Natural killer cell (primary cell): Measurements from ENCODE around the gene SSB. TPM values are rescaled to one million over a fixed set of nuclear protein-coding genes. Genes with fewer than 3 reads are reported as not detected.

ENCODE experiments used
- ATAC-seq, 3 donors: fragments of 150-1000 bp in 2 of 3; fragments of 200-7000 bp in 1 of 3; cut with Tn5 transposase; 1 replicate in 1 of 3; 2 replicates in 2 of 3; pipeline ENCODE4 v1.10.0; 2021; ENCODE audit warnings: mild to moderate bottlenecking in 2 of 3, moderate library complexity in 2 of 3
- DNase-seq, 2 donors: peaks; one replicate each; pipeline versions ENCODE4 v3.0.0 to v3.0.0-alpha.2; 2013 to 2021; ENCODE audit warnings: mixed read lengths in 1 of 2
- H3K27ac ChIP-seq: one replicate; pipeline ENCODE4 v1.5.1; 2013; ENCODE audit warnings: mild to moderate bottlenecking, low read length
- H3K27me3 ChIP-seq: one replicate; pipeline ENCODE4 v1.6.1; 2013; ENCODE audit warnings: low read length; ENCODE audit not compliant: control insufficient read depth, insufficient read depth
- H3K36me3 ChIP-seq: one replicate; pipeline ENCODE4 v1.6.1; 2013; ENCODE audit warnings: low read length; ENCODE audit not compliant: control insufficient read depth, insufficient read depth
- H3K4me1 ChIP-seq: one replicate; pipeline ENCODE4 v1.6.1; 2013; ENCODE audit warnings: low read length; ENCODE audit not compliant: control insufficient read depth, insufficient read depth
- H3K4me3 ChIP-seq: one replicate; pipeline ENCODE4 v1.5.1; 2013; ENCODE audit warnings: low read length
- H3K9me3 ChIP-seq: one replicate; pipeline ENCODE4 v1.6.1; 2013; ENCODE audit warnings: low read length; ENCODE audit not compliant: control insufficient read depth, insufficient read depth
- H3K27ac Mint-ChIP-seq, 2 donors: one replicate each; pipeline ENCODE4 v1.8.0; 2022; ENCODE audit warnings: mild to moderate bottlenecking in 2 of 2, mixed read lengths in 2 of 2, moderate library complexity in 1 of 2
- H3K27me3 Mint-ChIP-seq, 2 donors: one replicate each; pipeline ENCODE4 v1.8.0; 2022; ENCODE audit warnings: low read depth in 2 of 2, mixed read lengths in 2 of 2
- H3K36me3 Mint-ChIP-seq: one replicate; pipeline ENCODE4 v1.8.0; 2022; ENCODE audit warnings: mixed read lengths
- H3K4me1 Mint-ChIP-seq, 2 donors: one replicate each; pipeline ENCODE4 v1.8.0; 2022; ENCODE audit warnings: mixed read lengths in 2 of 2
- H3K4me3 Mint-ChIP-seq: one replicate; pipeline ENCODE4 v1.8.0; 2022; ENCODE audit warnings: mild to moderate bottlenecking, moderate library complexity, mixed read lengths
- H3K9me3 Mint-ChIP-seq, 2 donors: one replicate each; pipeline ENCODE4 v1.8.0; 2022; ENCODE audit warnings: mixed read lengths in 2 of 2
- CTCF ChIP-seq: fragments of 200-600 bp; IDR thresholded peaks from one replicate; pipeline ENCODE4 v1.8.0; 2022; ENCODE audit warnings: antibody characterized with exemption
- WGBS: methylation state at CpG from one replicate; pipeline ENCODE4 v1.1.7; 2013; ENCODE audit warnings: missing lambda C conversion rate; ENCODE audit not compliant: insufficient coverage; 5-methylcytosine and 5-hydroxymethylcytosine counted together
- intact Hi-C: fragments of 100-400 bp; cut with micrococcal nuclease; formaldehyde crosslinking; loops from one replicate; pipeline ENCODE4 v1.14.2; 2022
- total RNA-seq, 4 donors: library from RNA; stranded (reverse); fragments of 120-200 nt in 1 of 4; gene quantifications; one replicate each; pipeline versions ENCODE4 v1.2.3 to v1.2.4, GENCODE V29; 2013 to 2022

SSB gene
- total RNA-seq, 3 donors from 2014 or later (not counting 1 experiment from before 2014, with no cell fraction given), result 95.5 to 125 (median 102) TPM

DNA sequence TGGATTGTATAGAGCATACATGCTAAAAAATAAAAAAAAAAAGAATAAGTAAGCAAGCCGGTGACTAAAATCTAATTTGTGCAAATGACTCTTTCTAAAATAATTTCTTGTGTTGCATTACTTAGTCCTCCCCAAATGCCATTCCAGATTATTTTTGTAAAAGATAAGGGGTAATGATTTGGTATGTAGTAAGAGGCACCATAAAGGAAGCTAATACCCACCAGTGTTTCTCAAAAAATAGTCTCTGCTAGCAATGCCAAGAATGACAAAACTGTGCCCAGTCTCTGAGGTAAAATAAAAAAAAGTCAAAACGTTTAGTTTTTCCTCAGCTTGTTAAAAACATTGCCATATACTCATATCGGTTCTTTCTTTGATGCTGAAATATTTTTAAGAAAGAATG is 23.4 kb downstream of the SSB start:
- Mint-ChIP-seq H3K4me3 (no peak overlapping the region), H3K27ac (peak overlapping the region in 1 of 2 donors; percentile 8), H3K9me3 (no peaks in the 10 kb centered on the region), H3K4me1 (peaks cover 47 to 58% of the 10 kb centered on the region in 2 donors), H3K27me3 (no peaks in the 10 kb centered on the region), H3K36me3 (peaks cover 1% of the 10 kb centered on the region)
- Histone ChIP-seq H3K9me3 (no peaks in the 10 kb centered on the region), H3K27me3 (no peaks in the 10 kb centered on the region), H3K4me1 (peaks cover 22% of the 10 kb centered on the region), H3K36me3 (peaks cover 13% of the 10 kb centered on the region), H3K4me3 (no peak overlapping the region), H3K27ac (no peak overlapping the region)
- intact Hi-C loops, result loop anchor here (10.0 kb wide), 2 partner anchors 127 to 237 kb away; partner anchors contain the start of genes CFAP210, PHOSPHO2 and PPIG
- DNase-seq, result no peak
- WGBS, result 40% methylated on average over 1 of the region's 3 CpGs
- TF ChIP-seq CTCF, result no peak
- no peak for ATAC-seq

- H3K27me3 ChIP-seq, result no peaks in the 10 kb centered on the region
- H3K27ac Mint-ChIP-seq, result peak overlapping the region in 1 of 2 donors; percentile 87
- H3K9me3 Mint-ChIP-seq, result no peaks in the 10 kb centered on the region
- ATAC-seq (no peak), DNase-seq (no peak)
- H3K4me1 ChIP-seq, result peaks cover 23% of the 10 kb centered on the region
- no peaks in the 10 kb centered on the region for H3K36me3 Mint-ChIP-seq
- no peaks in the 10 kb centered on the region for H3K27me3 Mint-ChIP-seq
- 96% methylated on average over 4 of the region's 4 CpGs for WGBS
- H3K9me3 ChIP-seq, result no peaks in the 10 kb centered on the region
- TF ChIP-seq CTCF, result no peak
- no peak overlapping the region for H3K27ac ChIP-seq
- H3K36me3 ChIP-seq, result peaks cover 11% of the 10 kb centered on the region
- peak overlapping the region; percentile 67 for H3K4me3 Mint-ChIP-seq
- H3K4me3 ChIP-seq, result no peak overlapping the region
- intact Hi-C loops, result loop anchor here (10.0 kb wide), 2 partner anchors 128 to 238 kb away; partner anchors contain the start of genes CFAP210, PHOSPHO2 and PPIG
- H3K4me1 Mint-ChIP-seq, result peaks cover 49 to 61% of the 10 kb centered on the region in 2 donors
Observed at GRCh38 chr2:169822785-169823392, 24.2 kb downstream of the SSB start.

DNA sequence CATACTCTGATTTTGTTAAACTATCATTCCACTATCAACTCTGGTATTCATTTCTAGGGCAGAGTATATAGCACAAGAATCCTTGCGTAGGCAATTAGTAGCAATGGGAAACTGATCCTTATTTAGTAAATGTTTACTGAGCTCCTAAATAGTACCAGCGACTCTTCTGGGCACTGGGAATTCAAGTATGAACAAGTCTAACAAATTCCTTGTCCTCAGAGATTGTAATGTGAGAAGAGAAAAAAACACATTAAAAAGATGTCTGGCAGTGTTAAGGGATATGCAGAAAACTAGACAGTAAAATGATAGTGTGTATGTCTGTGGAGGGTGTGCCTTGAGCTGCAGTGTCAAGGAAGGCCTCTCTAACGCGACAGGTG is 25.3 kb downstream of the SSB start:
- ATAC-seq, result no peak
- Mint-ChIP-seq H3K27me3 (no peaks in the 10 kb centered on the region), H3K36me3 (no peaks in the 10 kb centered on the region), H3K9me3 (no peaks in the 10 kb centered on the region), H3K4me3 (peak overlapping the region; percentile 94), H3K27ac (peak overlapping the region; percentile 77 to 87), H3K4me1 (peaks cover 59 to 67% of the 10 kb centered on the region in 2 donors)
- Histone ChIP-seq H3K4me3 (peak overlapping the region; percentile 90), H3K4me1 (peaks cover 28% of the 10 kb centered on the region), H3K36me3 (peaks cover 5% of the 10 kb centered on the region), H3K9me3 (no peaks in the 10 kb centered on the region), H3K27ac (peak overlapping the region; percentile 63), H3K27me3 (no peaks in the 10 kb centered on the region)
- no peak for DNase-seq
- TF ChIP-seq CTCF, result no peak
- intact Hi-C loops, result loop anchor here (2.0 to 10.0 kb wide), 3 partner anchors 25 to 239 kb away; partner anchors contain the start of genes CFAP210, PHOSPHO2, PPIG and SSB
- WGBS, result 43% methylated on average over 4 of the region's 4 CpGs
